HG03460 (cell line): ENCODE data around the gene AJAP1.

Source experiments
- ATAC-seq: cut with Tn5 transposase; IDR thresholded peaks from one replicate; pipeline ENCODE4 v1.9.1; 2021; ENCODE audit not compliant: unreplicated experiment

Gene AJAP1

GRCh38 chr1:4803335-4803734 is 148.9 kb downstream of the AJAP1 start:
- ATAC-seq = no peak

- no peak for ATAC-seq
Measured at GRCh38 chr1:4805987-4806386, 151.6 kb downstream of the AJAP1 start.

- no peak for ATAC-seq
Measured at GRCh38 chr1:4820543-4820942, 166.1 kb downstream of the AJAP1 start.

- ATAC-seq = no peak
Measured at GRCh38 chr1:4825800-4826450, 171.5 kb downstream of the AJAP1 start.

- ATAC-seq = no peak
Measured at GRCh38 chr1:4830707-4831106, 176.3 kb downstream of the AJAP1 start.

- ATAC-seq = no peak
Measured at GRCh38 chr1:4836574-4836973, 182.2 kb downstream of the AJAP1 start.

GRCh38 chr1:4837031-4837600 is 182.7 kb downstream of the AJAP1 start:
- no peak for ATAC-seq

- ATAC-seq = no peak
Measured at GRCh38 chr1:4837752-4838151, 183.3 kb downstream of the AJAP1 start.

- ATAC-seq = no peak
Measured at GRCh38 chr1:4838231-4838630, 183.8 kb downstream of the AJAP1 start.
